HuH-7 (cell line): ENCODE results near the gene USP36.
"Not testable (repeated sequence)": the region's sequence is repeated elsewhere in the genome, so short reads cannot be mapped to it uniquely, and the experiment has no call there.

Experiments
- DNase-seq: peaks from one replicate; pipeline ENCODE4 v3.0.0; 2011; ENCODE audit warnings: low spot score

The USP36 gene

DNA sequence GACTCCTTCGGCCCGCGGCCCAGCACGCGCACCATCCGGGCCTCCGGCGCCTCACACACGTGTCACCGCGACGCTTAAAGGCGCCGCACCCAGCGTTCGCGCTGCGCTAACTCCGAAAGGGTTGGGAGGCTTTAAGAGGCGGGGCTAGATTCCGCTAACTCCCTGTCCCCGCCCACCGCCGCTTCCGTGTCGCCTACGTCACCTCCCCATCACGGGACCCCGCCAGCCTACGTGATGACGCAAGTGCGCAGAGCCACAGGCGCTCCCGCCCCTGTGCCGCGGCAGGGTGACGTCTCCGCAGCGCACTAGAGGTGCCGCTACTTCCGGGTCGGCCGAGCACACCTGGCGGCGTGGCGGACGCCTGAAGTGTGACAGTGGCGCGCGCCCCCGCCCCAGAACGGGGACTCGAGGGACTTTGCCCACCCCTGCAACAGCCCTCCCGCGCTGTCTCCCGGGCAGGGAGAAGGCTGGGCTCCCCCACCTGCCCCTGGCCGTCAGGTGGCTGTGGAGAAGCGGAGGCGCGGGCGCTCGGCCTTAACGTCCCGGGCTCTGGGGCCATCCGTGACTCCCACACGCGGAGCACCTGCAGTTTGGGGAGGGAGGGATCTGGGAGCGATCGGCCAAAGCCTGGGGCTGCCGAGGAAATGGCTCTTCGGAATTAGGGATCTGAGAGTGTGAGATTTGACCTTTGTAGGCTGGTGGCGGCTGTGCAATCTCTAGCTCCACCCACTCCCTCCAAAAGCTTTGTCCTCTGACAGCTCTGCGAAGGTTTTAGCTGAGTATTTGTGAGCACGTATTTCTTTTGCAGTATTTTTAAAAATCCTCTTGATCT is at the start of gene USP36:
Gene USP36, minus strand, starts transcription at position 35 of the 832 bp plus-strand sequence. CDS start 4,451 bp downstream, outside the sequence.
- DNase-seq, result peak; percentile 98

DNA sequence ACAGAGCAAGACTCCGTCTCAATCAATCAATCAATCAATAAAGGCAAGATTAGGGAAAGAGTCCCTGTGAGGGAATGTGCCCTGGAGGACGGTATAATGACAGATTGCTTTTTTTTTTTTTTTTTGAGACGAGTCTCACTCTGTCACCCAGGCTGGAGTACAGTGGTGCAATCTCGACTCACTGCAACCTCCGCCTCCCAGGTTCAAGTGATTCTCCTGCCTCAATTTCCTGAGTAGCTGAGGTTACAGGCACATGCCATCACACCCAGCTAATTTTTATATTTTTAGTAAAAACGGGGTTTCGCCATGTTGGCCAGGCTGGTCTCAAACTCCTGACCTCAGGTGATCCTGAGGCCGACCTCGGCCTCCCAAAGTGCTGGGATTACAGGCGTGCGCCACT is 49.5 kb upstream of the USP36 start:
- not testable (repeated sequence) for DNase-seq

DNA sequence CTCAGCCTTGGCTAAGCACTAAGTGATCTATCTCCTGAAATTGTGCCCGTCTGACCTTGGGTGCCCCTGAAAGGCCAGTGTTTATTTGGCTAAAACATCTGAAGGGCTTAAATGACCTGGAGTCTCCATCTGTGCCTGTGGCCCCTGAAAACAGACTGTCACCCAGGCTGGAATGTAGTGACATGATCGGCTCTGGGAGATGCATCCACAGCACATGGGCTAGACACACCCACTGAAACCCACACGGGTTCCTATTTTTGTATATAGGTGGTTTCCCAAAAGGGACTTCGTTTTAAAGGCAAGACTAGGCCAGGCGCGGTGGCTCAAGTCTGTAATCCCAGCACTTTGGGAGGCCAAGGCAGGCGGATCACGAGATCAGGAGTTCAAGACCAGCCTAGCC is 48.9 kb upstream of the USP36 start:
- no peak for DNase-seq

DNA sequence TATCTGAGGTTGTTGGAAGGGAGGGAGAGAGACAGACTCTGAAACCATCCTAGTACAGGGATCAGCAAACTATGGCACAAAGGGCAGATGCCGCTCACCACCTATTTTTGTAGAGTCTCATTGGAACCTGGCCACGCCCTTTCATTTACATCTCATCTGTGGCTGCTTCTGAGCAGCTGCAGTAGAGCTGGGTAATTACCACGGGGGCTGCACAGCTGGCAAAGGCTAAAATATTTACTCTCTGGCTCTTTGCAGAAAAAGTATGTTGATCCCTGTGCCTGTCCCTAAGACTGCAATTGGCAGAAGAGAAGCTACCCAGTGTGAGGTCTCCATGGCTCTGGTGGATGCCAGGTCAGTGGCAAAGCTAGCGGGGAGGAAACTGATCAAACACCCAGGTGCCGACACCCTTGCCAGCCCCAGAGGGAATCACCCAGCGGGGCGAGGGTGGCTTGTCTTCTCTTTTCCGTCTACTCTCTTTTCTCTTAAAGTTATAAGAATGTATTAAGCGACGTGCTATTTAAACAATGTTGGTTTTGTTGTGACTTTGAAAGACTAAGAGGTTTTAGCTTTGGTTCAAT is 48.4 kb upstream of the USP36 start:
- no peak for DNase-seq

DNA sequence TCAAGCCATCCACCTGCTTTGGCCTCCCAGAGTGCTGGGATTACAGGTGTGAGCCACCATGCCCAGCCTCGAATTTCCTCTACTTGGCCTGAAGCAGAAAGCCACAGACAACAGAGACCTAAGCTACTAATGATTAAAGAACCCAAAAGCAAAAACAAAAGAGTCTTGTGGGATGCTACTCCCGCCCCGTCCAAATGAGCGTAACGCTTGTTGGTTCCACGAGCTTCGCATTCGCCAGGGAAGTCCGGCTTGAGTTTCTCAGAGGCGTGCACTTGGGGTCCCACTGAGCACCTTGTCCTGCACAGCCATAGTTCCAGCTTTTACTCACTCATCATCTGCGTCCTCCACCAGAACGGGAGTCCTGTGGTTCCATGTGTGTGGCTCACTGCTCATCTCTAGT is 46.3 kb upstream of the USP36 start:
- no peak for DNase-seq

DNA sequence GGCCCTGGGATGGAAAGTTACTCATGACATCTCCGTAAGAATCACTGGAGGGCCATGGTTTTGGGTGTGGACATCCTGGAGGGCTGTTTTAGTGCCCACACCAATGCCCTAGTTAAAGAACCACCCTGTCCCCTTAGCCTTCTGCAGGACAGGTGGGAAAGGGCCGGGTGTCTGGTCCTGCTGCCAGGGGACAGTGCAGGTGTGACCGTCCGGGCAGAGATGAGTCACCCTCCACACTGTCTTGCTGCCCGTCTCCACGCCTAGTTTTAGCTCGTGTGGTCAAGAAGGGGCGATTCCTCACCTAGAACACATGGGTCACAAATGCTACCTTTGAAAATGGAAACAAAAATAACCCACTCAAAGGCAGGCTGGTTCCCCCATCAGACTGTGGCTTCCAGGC is 45.3 kb upstream of the USP36 start:
- DNase-seq, result no peak

DNA sequence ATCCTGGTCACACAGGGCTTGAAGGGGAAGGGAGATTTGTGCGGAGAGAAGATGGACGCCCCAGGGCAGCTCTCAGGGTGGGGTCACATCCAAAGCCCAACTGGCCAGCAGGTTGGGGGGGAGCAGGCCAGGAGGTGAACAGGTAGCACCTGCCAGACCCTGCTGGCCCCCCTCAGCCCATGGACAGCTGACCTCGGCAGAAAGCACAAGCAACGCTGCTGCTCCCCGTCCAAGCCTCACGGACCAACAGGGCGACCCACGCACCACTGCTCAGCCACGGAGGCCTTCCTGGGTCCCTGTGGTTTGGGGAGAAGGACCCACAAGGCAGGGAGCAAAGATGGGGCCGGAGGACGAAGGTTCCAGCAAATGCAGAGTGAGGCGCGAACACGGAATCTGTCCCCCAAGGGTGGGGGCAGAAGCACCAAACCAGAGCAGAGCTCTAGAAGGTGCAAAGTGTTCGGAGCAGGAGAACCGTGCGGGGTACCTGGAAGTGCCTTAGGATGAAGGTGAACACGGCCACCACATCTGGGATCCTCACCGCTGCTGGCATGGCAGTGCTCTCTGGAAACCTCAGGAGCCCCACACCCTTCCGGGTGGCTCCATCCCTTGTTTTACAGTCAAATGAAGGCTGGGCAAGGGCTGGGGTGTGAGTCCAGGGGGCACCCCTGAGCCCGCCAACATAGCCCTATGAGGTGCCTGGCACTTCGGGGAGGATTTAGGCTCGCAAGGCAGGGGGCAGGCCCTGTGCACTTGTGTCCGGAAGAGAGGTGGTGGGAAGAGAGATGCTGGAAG is 44.5 kb upstream of the USP36 start:
- DNase-seq, result no peak

DNA sequence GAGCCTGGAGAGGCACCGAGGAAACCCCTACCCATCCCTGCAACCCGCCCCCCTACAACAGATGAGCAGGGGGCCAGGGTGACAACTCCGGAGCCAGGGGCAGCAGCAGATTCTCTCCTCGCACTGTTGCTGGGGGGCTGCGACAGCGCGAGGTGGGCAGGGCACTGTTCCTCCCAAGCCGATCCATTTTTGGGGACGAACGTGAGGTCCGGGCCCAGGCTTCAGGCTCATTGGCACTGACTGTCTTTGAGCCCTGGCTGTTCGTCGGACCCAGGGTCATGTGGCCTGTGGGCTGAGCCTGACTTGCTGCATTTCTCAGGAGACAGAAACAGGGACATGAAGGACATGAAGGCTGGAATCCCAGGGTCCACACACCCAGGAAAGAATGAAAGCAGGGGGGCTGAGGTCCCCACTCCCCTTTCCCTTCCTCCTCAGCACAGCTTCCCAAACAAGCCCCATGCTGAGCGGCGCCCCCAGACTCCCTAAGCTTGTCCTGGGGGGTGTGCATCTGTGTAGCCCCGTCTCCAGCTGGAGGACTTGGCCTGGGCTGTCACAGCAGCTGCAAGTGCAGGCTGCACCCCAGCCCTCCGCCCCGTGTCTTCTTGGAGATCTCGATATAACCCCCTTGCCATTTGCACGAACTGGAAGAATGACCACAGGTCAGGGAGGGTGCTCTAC is 43.7 kb upstream of the USP36 start:
- no peak for DNase-seq

DNA sequence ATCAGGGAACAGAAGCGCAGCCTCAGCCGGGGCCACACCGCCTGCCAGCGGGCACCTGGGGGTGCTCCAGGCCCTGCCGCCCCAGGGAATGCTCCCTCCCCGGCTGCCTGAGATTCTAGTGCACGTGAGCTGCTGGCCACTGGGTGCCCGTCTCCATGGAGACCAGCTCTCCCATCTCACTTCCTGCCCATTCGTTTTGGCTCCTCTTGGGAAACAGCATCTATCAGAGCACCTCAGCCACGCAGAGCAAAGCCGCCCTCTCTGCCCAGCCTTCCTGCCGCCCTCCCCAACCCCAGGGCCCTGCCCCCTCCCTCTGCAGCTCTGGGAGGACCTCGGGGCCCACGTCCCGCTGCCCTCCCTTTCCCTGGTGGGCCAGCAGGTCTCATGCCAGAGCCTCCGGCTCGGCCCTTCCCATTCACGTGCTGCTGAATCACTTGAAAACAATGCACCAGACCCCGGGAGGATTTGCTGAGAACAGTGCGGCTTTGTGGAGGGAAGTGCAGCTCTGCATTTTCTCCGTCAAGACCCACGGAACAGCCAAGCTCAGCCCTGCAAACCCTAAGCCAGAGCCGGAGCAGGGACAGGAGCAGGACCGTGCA is 43.0 kb upstream of the USP36 start:
- peak; percentile 47 for DNase-seq

DNA sequence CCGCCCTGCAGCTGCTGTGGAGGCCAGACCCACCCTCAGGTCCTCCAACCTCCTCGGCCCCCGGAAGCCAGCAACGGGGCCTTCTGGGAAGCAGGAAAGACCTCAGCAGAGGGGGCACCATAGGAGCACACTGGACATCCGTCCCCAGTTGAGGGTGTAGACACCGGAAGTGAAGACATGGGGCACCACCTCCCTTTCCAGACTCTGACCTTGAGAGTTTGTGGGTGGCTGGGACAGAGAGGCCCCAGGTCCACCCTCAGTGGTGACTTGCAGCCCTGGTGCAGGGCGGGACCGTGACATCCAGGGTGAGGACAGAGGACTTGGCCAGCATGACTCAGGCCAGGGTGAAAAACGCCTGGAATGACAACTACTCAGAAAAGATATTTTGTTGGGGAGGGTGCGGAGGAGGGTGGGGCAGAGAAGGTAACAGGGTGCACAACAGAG is 42.5 kb upstream of the USP36 start:
- DNase-seq, result no peak

DNA sequence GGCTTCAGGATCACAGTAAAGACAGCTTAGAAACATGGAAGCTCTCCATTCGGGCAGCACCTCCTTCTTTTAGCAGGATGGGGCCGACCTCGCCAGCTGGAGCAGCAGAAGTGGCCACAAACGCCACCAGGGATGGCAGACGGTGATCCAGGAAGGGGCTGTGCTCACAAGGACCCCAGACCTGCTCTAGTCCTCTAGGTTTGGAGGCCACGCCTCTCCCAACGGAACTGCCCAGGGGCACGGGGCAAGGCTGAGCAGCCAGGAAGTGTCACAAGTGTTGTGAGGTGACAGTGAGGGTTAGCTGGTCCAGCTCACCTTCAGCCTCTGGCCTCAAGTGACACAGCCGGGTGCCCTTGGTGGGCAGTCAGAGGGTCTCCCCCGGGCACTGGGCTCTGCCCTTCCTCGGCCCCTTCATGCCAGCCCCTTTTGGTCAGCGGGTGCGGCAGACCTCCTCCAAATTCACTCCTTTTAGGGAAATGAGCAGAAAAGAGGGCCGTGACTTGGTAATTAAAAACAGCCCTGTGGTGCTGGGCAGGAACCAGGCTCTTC is 42.0 kb upstream of the USP36 start:
- DNase-seq, result no peak

DNA sequence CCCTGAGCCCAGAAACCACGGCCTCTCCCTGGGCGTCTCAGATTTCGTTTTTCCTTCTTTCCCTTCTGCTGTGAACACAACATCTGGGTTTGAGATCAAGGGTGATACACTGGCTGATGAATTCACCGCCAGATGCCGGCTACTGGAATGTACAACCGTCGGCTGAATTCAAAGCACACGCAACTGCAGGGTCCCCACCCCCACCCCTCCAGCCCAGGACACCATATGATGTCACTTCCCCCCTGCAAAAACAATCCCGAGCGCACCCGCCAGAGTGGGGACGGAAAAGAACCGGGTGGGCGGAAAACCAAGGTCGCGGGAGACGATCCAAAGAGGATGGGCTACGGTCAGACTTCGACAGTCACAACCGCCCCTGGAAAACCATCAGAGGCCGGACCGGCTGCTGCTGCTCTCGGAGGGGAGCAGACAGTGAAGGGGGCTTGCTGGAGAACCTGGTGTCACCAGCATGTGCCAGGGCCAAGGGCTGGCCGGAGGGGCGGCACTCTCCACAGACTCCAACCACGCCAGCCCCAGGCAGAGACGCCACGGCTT is 39.1 kb upstream of the USP36 start:
- DNase-seq, result no peak

DNA sequence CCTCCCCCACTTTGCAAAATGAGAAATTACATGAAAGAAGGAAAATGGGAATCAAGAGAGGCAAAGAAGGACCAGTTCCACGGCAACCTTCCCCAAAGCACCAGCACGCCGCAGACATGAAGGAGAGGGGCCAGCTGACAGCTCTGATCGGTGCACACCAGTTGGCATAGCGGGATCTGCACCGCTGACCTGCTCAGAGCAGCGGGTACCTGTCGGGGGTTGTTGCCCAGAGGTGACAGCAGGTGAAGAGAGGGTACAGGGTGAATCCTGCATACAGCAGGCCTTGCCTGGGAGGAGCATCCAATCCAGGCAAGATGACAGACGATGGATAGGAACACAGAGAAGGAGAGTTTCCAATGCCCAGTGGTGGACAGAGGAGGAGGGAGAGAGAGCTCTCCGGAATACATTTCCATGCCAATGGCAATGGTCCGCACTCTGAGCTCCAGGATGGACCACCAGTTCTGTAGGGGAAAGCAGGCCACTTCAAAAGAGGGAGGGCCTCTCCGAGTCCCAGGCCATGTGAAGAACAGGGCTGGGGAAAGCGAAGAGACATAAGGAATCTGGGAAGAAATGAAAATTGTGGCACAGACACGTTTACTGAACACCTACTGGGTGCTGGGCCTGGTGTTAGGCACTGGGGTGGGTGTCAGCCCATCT is 38.4 kb upstream of the USP36 start:
- no peak for DNase-seq

DNA sequence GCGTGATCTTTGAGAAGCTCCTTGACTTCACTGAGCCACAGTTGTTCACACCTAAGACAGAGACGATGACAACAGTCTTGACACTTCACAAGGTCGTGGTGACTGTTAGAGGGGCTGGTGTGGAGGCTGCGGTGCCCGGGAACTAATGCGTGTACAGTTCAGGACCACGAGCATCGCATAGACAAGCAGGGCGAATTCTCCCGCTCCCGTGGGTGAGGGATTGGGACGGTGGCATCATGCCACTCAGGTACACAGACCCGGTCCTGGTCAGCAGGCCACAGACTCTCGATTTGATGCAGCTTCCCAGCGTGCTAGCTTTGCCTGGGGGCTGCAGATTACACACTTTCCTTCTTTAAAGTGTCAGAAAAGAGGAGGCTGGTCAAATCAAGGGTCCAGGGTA is 37.6 kb upstream of the USP36 start:
- no peak for DNase-seq

DNA sequence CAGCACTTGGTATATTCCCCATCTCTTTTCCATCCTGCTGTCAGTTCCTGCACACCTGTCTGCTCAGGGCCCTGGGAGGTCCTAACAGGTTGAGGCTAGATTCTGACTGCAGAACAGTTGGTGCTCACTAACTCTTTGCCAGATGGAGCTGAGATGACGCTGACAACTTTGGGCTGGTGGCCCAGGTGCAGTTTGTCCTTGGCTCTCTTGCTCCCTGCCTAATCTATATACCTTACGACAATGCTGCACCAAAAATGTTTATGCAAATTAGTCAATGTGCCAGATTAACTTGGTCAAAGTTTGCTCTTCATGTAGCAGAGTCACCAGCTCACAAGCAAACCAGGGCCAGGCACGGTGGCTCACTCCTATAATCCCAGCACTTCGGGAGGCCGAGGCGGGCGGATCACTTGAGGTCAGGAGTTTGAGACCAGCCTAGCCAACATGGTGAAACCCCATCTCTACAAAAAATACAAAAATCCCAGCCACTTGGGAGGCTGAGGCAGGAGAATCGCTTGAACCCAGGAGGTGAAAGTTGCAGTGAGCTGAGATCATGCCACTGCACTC is 36.4 kb upstream of the USP36 start:
- DNase-seq, result not testable (repeated sequence)

DNA sequence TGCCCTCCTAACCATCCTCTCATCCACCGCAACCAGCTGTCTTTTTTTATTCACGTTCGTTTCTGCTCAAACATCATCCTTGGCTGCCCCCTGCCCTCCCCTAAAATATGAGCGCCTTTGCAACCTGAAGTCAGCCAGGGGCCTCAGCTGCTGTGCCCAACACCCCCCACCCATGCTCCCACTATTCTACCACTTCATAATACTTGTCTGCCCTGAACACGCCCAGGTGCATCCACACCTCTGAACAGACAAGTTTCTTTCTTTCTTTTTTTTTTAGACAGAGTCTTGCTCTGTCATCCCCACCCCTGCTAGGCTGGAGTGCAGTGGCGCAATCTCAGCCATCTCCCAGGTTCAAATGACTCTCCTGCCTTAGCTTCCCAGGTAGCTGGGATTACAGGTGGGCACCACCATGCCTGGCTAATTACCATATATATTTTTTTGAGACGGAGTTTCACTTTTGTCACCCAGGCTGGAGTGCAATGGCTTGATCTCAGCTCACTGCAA is 35.5 kb upstream of the USP36 start:
- no peak for DNase-seq

DNA sequence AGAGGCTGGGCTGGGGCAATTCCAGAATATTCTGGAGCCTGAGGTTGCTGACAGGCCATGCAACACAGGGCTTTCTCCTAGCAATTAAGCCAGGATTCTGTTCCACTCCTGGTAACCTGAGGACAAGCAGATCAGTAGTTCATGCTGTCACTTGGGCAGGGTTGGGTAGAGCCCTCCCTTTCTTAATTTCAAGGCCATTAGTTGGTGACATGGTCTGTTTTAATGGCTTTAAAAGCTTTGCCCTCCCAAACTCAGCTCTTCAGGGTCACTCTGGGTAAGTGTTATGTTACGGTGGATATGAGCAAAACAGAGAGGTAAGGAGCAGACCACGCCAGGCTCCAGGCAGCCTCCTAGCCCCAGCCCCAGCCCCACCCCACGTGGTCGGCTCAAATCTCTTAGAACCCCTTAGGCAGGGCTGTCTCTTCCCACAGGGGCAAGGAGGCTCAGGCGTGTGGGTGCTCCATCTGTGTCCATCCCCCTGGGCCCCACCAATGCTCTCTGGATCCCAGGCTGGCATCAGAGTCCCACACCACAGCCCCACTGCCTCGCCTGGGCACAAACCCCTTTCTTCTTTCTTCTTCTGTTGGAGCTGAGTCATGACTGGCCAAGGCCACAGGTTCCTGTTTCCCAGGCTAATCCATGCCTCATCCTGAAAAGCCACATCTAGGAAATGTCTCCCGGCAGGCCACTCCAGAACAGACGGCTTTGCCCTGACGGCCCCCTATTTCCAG is 34.9 kb upstream of the USP36 start:
- no peak for DNase-seq

DNA sequence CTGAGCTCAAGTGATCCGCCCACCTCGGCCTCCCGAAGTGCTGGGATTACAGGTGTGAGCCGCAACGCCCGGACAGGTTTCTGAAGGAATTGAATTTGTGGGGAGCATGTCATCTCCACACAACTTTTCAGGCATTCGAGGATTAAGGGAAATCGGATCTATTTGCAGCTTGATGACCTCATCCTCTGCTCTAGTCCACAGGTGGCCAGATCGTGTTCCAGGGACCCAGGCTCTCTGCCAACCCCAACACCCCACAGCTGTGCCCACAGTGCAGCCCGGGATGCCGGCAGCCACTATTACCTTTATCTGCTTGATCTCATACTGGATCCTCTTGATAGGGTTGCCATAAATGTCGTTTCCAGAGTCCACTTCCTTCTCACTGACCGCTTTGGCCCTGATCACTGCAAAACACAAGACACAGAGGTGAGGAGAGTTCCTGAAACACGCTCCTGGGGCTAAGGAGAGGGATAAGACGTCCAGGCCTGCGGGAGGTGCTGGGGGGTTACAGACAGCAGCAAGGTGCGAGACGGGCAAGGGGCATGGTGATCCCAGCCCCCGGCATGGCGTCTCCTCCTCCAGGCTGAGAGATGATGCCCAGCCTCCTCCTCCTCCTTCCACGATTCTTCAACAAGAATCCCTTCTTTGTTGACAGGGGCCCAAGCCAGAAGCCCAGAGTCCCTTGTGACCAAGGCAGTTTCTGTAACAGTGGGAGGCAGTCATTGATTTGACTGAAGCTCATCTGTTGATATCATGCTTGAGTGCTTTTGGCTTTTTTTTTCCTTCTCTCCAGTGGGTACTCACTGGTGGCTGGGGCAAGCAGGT is 33.1 kb upstream of the USP36 start:
- no peak for DNase-seq

DNA sequence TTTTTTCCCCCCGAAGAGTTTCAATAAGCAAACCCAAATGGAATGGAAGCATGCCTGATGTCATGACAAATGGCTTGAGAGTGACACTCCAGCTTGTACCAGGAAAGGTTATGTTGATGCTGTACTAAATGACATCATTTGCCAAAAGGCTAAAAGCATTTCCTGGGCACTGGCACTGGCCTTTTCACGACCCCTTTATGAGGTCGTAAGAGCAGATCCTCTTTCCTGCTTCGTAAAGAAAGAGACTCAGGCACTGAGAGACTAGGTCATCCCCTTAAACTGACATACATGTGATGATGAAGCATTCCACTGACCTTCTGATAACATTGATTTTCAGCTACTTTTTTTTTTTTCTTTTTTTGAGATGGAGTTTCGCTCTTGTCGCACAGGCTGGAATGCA is 31.9 kb upstream of the USP36 start:
- DNase-seq, result no peak
